GM21390 (cell line): ENCODE results near the gene PAPSS2.

Experiments used
- ATAC-seq: cut with Tn5 transposase; IDR thresholded peaks from one replicate; pipeline ENCODE4 v1.9.1; 2021; ENCODE audit not compliant: unreplicated experiment

PAPSS2 gene

GRCh38 chr10:87669752-87670151, 10.1 kb downstream of the PAPSS2 start:
- no peak for ATAC-seq

- no peak for ATAC-seq
Observed at GRCh38 chr10:87670586-87670985, 10.9 kb downstream of the PAPSS2 start.

GRCh38 chr10:87671139-87671815, 11.6 kb downstream of the PAPSS2 start:
- no peak for ATAC-seq

- ATAC-seq, result no peak
Observed at GRCh38 chr10:87672551-87672950, 12.9 kb downstream of the PAPSS2 start.

- no peak for ATAC-seq
Observed at GRCh38 chr10:87674943-87675342, 15.3 kb downstream of the PAPSS2 start.

GRCh38 chr10:87675396-87676376, 16.0 kb downstream of the PAPSS2 start:
- no peak for ATAC-seq

- ATAC-seq, result no peak
Observed at GRCh38 chr10:87677595-87677994, 17.9 kb downstream of the PAPSS2 start.

GRCh38 chr10:87678302-87678701, 18.6 kb downstream of the PAPSS2 start:
- no peak for ATAC-seq

- no peak for ATAC-seq
Observed at GRCh38 chr10:87683356-87683755, 23.7 kb downstream of the PAPSS2 start.

- no peak for ATAC-seq
Observed at GRCh38 chr10:87684001-87684638, 24.4 kb downstream of the PAPSS2 start.

GRCh38 chr10:87685832-87686574, 26.3 kb downstream of the PAPSS2 start:
- ATAC-seq, result no peak

- no peak for ATAC-seq
Observed at GRCh38 chr10:87691506-87692070, 31.9 kb downstream of the PAPSS2 start.

- ATAC-seq, result no peak
Observed at GRCh38 chr10:87692956-87693484, 33.3 kb downstream of the PAPSS2 start.

- ATAC-seq, result no peak
Observed at GRCh38 chr10:87694011-87694794, 34.5 kb downstream of the PAPSS2 start.

- no peak for ATAC-seq
Observed at GRCh38 chr10:87695074-87695473, 35.4 kb downstream of the PAPSS2 start.

- no peak for ATAC-seq
Observed at GRCh38 chr10:87696922-87697745, 37.5 kb downstream of the PAPSS2 start.

- no peak for ATAC-seq
Observed at GRCh38 chr10:87700031-87700796, 40.5 kb downstream of the PAPSS2 start.
